Natural killer cell (primary cell): ENCODE results near the gene UBE3B. TPM values are rescaled to one million over a fixed set of nuclear protein-coding genes. Genes with fewer than 3 reads are reported as not detected.

Source experiments
- ATAC-seq, 3 donors: fragments of 150-1000 bp in 2 of 3; fragments of 200-7000 bp in 1 of 3; cut with Tn5 transposase; 1 replicate in 1 of 3; 2 replicates in 2 of 3; pipeline ENCODE4 v1.10.0; 2021; ENCODE audit warnings: mild to moderate bottlenecking in 2 of 3, moderate library complexity in 2 of 3
- DNase-seq, 2 donors: peaks; one replicate each; pipeline versions ENCODE4 v3.0.0 to v3.0.0-alpha.2; 2013 to 2021; ENCODE audit warnings: mixed read lengths in 1 of 2
- H3K27ac ChIP-seq: one replicate; pipeline ENCODE4 v1.5.1; 2013; ENCODE audit warnings: mild to moderate bottlenecking, low read length
- H3K27me3 ChIP-seq: one replicate; pipeline ENCODE4 v1.6.1; 2013; ENCODE audit warnings: low read length; ENCODE audit not compliant: control insufficient read depth, insufficient read depth
- H3K36me3 ChIP-seq: one replicate; pipeline ENCODE4 v1.6.1; 2013; ENCODE audit warnings: low read length; ENCODE audit not compliant: control insufficient read depth, insufficient read depth
- H3K4me1 ChIP-seq: one replicate; pipeline ENCODE4 v1.6.1; 2013; ENCODE audit warnings: low read length; ENCODE audit not compliant: control insufficient read depth, insufficient read depth
- H3K4me3 ChIP-seq: one replicate; pipeline ENCODE4 v1.5.1; 2013; ENCODE audit warnings: low read length
- H3K9me3 ChIP-seq: one replicate; pipeline ENCODE4 v1.6.1; 2013; ENCODE audit warnings: low read length; ENCODE audit not compliant: control insufficient read depth, insufficient read depth
- H3K27ac Mint-ChIP-seq, 2 donors: one replicate each; pipeline ENCODE4 v1.8.0; 2022; ENCODE audit warnings: mild to moderate bottlenecking in 2 of 2, mixed read lengths in 2 of 2, moderate library complexity in 1 of 2
- H3K27me3 Mint-ChIP-seq, 2 donors: one replicate each; pipeline ENCODE4 v1.8.0; 2022; ENCODE audit warnings: low read depth in 2 of 2, mixed read lengths in 2 of 2
- H3K36me3 Mint-ChIP-seq: one replicate; pipeline ENCODE4 v1.8.0; 2022; ENCODE audit warnings: mixed read lengths
- H3K4me1 Mint-ChIP-seq, 2 donors: one replicate each; pipeline ENCODE4 v1.8.0; 2022; ENCODE audit warnings: mixed read lengths in 2 of 2
- H3K4me3 Mint-ChIP-seq: one replicate; pipeline ENCODE4 v1.8.0; 2022; ENCODE audit warnings: mild to moderate bottlenecking, moderate library complexity, mixed read lengths
- H3K9me3 Mint-ChIP-seq, 2 donors: one replicate each; pipeline ENCODE4 v1.8.0; 2022; ENCODE audit warnings: mixed read lengths in 2 of 2
- CTCF ChIP-seq: fragments of 200-600 bp; IDR thresholded peaks from one replicate; pipeline ENCODE4 v1.8.0; 2022; ENCODE audit warnings: antibody characterized with exemption
- WGBS: methylation state at CpG from one replicate; pipeline ENCODE4 v1.1.7; 2013; ENCODE audit warnings: missing lambda C conversion rate; ENCODE audit not compliant: insufficient coverage; 5-methylcytosine and 5-hydroxymethylcytosine counted together
- intact Hi-C: fragments of 100-400 bp; cut with micrococcal nuclease; formaldehyde crosslinking; loops from one replicate; pipeline ENCODE4 v1.14.2; 2022
- total RNA-seq, 4 donors: library from RNA; stranded (reverse); fragments of 120-200 nt in 1 of 4; gene quantifications; one replicate each; pipeline versions ENCODE4 v1.2.3 to v1.2.4, GENCODE V29; 2013 to 2022

The UBE3B gene
- total RNA-seq, 3 donors from 2014 or later (not counting 1 experiment from before 2014, with no cell fraction given): 32.2 to 46.7 (median 39.5) TPM

DNA sequence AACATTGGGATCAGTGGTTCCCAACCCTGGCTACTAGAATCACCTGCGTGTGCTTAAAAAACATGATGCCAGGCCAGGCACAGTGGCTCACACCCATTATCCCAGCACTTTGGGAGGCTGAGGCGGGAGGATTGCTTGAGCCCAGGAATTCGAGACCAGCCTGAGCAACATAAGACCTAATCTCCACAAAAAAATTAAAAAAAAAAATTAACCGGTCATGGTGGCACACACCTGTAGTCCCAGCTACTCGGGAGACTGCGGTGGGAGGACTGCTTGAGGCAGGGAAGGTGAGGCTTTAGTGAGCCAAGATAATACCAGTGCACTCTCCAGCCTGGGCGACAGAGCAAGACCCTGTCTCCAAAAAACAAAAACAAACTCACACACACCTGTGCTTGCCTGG lies 2.3 kb upstream of the UBE3B start:
- H3K4me3 Mint-ChIP-seq: peak overlapping the region; percentile 94
- no peaks in the 10 kb centered on the region for H3K36me3 ChIP-seq
- H3K27ac Mint-ChIP-seq: peak overlapping the region; percentile 95
- no peaks in the 10 kb centered on the region for H3K36me3 Mint-ChIP-seq
- H3K27ac ChIP-seq: no peak overlapping the region
- H3K9me3 Mint-ChIP-seq: no peaks in the 10 kb centered on the region
- ATAC-seq (no peak), DNase-seq (no peak)
- peaks cover 66 to 70% of the 10 kb centered on the region in 2 donors for H3K4me1 Mint-ChIP-seq
- H3K27me3 Mint-ChIP-seq: no peaks in the 10 kb centered on the region
- no peak overlapping the region for H3K4me3 ChIP-seq
- TF ChIP-seq CTCF: no peak
- WGBS: 91% methylated on average over 7 of the region's 7 CpGs
- H3K4me1 ChIP-seq: peaks cover 21% of the 10 kb centered on the region
- H3K27me3 ChIP-seq: no peaks in the 10 kb centered on the region
- intact Hi-C loops: no loop called here
- H3K9me3 ChIP-seq: no peaks in the 10 kb centered on the region

DNA sequence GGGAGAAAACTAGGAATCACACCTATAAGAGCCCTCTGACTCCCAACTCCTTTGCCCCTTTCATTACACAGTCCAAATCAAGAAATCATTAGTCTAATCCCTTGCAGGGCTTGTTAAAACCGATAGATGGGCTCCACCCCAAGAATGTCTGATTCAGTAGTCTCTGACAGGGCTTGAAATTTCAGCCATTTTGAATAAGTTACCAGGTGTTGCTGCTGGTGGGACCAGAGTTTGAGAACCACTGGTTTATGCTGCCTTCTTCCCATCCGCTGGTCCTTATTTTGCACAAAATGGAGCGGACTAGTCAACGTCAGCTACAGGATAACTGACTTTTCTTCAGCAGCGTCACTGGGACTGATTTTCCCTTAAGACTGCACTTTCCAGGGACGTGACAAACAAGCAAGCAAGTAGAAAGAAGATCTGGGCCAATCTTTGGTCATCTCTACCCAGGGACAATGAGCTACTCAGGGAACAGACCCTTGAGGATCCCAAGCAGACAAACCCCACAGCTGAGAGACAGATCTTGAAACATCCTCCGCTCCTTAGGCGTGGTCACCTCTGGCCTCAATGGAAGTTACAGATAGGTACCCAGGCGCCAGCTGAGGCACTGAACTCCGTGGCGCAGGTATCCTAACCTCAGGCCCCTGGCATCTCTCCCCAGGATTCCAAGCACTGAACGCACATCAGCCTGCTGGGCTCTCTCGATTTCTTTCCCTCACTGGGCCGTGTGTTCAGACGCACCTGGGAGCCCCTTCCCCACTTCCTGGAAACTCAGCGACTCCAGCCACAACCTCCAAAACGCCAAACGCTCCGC lies 1.2 kb upstream of the UBE3B start:
- Histone ChIP-seq H3K9me3 (no peaks in the 10 kb centered on the region), H3K27me3 (no peaks in the 10 kb centered on the region), H3K36me3 (no peaks in the 10 kb centered on the region), H3K27ac (peak overlapping the region; percentile 81), H3K4me3 (peak overlapping the region; percentile 93), H3K4me1 (peaks cover 21% of the 10 kb centered on the region)
- no peak for ATAC-seq
- 31% methylated on average over 19 of the region's 19 CpGs for WGBS
- Mint-ChIP-seq H3K36me3 (no peaks in the 10 kb centered on the region), H3K27me3 (no peaks in the 10 kb centered on the region), H3K4me1 (peaks cover 56 to 59% of the 10 kb centered on the region in 2 donors), H3K9me3 (no peaks in the 10 kb centered on the region), H3K4me3 (peak overlapping the region; percentile 94), H3K27ac (peak overlapping the region; percentile 95)
- TF ChIP-seq CTCF: no peak
- DNase-seq: no peak
- intact Hi-C loops: loop anchor here (2.0 kb wide), 3 partner anchors 19 to 47 kb away; no protein-coding TSS in a partner anchor

- intact Hi-C loops: loop anchor here (2.0 kb wide), 3 partner anchors 18 to 48 kb away; no protein-coding TSS in a partner anchor
- Histone ChIP-seq H3K27ac (peak overlapping the region; percentile 81), H3K36me3 (no peaks in the 10 kb centered on the region), H3K27me3 (no peaks in the 10 kb centered on the region), H3K4me1 (peaks cover 21% of the 10 kb centered on the region), H3K4me3 (peak overlapping the region; percentile 93), H3K9me3 (no peaks in the 10 kb centered on the region)
- no peak for DNase-seq
- H3K4me3 Mint-ChIP-seq: peak overlapping the region; percentile 94
- peaks cover 50 to 58% of the 10 kb centered on the region in 2 donors for H3K4me1 Mint-ChIP-seq
- WGBS: 0% methylated on average over 11 of the region's 11 CpGs
- H3K27ac Mint-ChIP-seq: peak overlapping the region; percentile 95
- H3K9me3 Mint-ChIP-seq: no peaks in the 10 kb centered on the region
- TF ChIP-seq CTCF: no peak
- no peak for ATAC-seq
- H3K36me3 Mint-ChIP-seq: no peaks in the 10 kb centered on the region
- H3K27me3 Mint-ChIP-seq: no peaks in the 10 kb centered on the region
Observed at GRCh38 chr12:109476807-109477184, 638 bp upstream of the UBE3B start.
